Suprapubic skin (tissue), 3 donors: ENCODE measurements around the gene CNOT9.

Source experiments
- POLR2A ChIP-seq, 2 donors: fragments of 450-650 bp; IDR thresholded peaks; one replicate each; pipeline ENCODE4 v1.6.1; 2017; ENCODE audit warnings: antibody characterized with exemption in 2 of 2, mild to moderate bottlenecking in 2 of 2, moderate library complexity in 2 of 2
- TF ChIP-seq, protein P1 (sequence below), 2 donors: fragments of 200-600 bp in 1 of 2; fragments of 450-650 bp in 1 of 2; sonication (generic) in 1 of 2; IDR thresholded peaks; one replicate each; pipeline ENCODE4 v1.5.1; 2016 to 2019; ENCODE audit warnings: antibody characterized with exemption in 2 of 2, mild to moderate bottlenecking in 1 of 2, moderate library complexity in 1 of 2

DNA sequence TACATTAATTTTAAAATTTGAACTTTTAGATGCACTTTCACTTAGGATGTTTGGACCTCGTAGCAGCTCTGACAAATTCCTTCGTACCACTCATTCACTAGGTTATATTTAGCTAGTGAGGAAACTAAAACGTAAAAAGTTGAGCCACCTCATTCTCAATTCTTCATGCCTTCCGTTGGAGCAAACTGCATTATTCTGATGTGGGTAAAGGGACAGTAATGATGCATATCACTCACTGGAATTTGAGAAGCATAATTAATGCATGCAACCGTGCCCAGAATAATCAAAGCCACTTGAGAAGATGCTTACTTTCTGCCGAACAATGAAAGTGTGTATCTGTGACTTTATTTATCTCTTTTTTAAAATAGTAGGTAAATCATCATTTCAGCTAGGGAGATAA is 2.2 kb downstream of the CNOT9 start:
- TF ChIP-seq, protein P1, sequence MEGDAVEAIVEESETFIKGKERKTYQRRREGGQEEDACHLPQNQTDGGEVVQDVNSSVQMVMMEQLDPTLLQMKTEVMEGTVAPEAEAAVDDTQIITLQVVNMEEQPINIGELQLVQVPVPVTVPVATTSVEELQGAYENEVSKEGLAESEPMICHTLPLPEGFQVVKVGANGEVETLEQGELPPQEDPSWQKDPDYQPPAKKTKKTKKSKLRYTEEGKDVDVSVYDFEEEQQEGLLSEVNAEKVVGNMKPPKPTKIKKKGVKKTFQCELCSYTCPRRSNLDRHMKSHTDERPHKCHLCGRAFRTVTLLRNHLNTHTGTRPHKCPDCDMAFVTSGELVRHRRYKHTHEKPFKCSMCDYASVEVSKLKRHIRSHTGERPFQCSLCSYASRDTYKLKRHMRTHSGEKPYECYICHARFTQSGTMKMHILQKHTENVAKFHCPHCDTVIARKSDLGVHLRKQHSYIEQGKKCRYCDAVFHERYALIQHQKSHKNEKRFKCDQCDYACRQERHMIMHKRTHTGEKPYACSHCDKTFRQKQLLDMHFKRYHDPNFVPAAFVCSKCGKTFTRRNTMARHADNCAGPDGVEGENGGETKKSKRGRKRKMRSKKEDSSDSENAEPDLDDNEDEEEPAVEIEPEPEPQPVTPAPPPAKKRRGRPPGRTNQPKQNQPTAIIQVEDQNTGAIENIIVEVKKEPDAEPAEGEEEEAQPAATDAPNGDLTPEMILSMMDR (IDR thresholded peaks at IDR 0.05) = no peak
- no peak for TF ChIP-seq POLR2A (IDR thresholded peaks at IDR 0.05)
